HG03095 (cell line): ENCODE data around the gene SMAD7.
"Not testable (repeated sequence)": the region's sequence is repeated elsewhere in the genome, so short reads cannot be mapped to it uniquely, and the experiment has no call there.

ENCODE experiments used
- ATAC-seq: cut with Tn5 transposase; IDR thresholded peaks from one replicate; pipeline ENCODE4 v1.9.1; 2021; ENCODE audit warnings: moderate library complexity; ENCODE audit not compliant: unreplicated experiment

The SMAD7 gene

DNA sequence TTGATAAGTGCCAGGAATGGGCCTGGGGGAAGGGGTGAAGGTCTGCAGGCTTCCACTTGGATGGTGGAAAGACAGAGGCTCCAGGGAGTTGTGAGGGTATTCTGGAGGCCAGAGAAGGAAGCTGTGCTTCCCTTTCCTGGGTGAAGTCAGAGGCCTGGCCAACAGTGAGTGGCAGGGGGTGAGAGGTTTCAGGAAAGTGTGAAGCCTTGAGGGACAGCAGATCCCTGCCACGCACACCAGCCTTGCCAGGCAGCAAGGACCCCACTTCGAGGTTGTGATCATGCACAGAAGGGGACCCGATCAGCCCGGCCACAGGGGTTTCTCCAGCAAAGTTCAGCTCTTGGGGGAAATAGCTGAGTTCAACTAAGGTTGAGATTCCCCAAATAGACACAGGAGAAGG is 66.5 kb downstream of the SMAD7 start:
- no peak for ATAC-seq

- ATAC-seq: no peak
These were observed 68.4 kb downstream of the SMAD7 start for GRCh38 chr18:48882379-48882778.

- no peak for ATAC-seq
These were observed 69.8 kb downstream of the SMAD7 start for GRCh38 chr18:48880931-48881330.

GRCh38 chr18:48879008-48879431 is 71.7 kb downstream of the SMAD7 start:
- no peak for ATAC-seq

DNA sequence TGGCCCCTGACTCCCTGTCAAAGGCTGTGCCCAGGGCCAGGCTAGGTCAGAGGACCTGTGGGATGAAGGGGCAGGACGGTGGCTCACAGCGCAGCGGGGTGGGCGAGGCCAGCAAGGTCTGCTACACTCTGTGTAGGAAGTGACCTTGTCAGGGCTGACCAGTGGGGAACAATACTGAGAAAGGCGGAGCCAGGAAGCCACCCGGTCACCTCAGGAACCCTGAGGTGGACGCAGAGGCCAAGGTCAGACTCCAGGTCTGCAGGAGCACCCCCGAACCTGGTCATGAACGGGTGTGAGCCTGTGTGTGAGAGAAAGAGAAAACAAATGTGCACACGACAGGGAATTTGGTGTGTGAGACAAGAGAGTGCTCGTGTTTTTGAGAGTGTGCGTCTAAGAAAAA is 72.3 kb downstream of the SMAD7 start:
- ATAC-seq: no peak

DNA sequence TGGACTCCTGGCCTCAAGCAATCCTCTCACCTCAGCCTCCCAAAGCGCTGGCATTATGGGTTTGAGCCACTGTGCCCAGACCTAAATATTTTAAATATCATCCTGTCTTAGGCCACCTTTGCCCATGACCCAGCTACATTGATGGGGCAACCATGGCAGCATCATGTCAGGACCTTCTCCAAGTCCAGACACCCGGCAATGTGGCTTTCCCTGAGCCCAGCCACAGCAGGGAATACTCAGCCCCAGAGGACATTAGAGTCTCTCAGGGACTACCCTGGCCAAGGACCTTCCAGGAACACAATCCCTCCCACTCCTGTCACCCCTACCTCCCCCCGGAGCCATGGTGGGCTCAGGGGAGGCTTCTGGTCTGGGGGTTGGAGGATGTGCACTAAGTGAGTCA is 72.8 kb downstream of the SMAD7 start:
- no peak for ATAC-seq

- no peak for ATAC-seq
These were observed 74.2 kb downstream of the SMAD7 start for GRCh38 chr18:48876590-48876989.

DNA sequence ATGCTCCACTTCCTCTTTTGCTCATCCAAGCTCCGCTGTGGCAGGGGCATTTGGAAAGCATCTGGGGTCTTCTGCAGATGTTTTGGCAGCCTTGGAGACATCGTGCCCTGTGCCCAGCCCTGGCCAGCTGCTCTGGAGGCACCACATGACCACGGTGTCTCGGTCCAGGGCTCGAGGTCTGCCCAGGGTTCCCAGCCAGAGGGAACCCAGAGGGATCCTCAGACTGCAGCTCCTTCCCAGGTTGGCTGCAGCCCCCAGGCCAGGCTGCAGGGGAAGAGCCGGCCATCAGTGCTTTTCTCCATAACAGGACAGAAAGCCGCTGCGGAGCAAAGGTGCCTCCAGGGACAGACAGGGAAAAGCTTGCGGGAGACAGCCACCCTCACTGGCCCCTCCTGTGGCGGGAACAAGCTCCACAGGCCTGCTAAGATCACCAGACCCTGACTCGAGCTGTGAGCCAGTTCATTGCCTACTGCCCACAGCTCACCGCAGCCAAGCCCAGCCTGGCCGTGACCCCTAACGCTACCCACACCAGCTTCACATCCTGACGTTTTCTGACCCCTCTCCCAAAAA is 74.7 kb downstream of the SMAD7 start:
- ATAC-seq: no peak

GRCh38 chr18:48875314-48875941 is 75.3 kb downstream of the SMAD7 start:
- ATAC-seq: no peak

DNA sequence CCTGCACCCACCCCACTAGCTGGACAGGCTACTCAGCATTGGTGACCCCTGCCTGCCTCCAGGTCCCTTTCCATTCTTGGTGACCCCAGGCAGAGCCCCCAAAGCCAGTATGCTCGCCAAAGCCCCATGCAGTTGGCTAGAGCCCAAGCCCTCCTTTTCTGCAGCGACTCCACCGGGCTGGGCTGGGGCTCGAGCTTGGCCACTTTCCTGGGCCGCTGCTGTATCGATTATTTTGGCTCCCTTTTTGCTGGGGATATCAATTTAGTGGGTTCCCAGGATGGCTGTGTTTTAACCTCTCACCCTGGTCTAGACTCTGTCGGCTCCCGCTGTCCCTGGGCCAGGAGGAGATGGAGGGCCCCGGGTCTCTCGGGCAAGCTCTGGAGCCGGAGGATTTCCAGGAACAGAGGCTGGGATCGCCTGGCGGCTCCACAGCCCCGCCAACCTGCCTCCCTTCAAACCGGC is 76.0 kb downstream of the SMAD7 start:
- no peak for ATAC-seq

- no peak for ATAC-seq
These were observed 76.5 kb downstream of the SMAD7 start for GRCh38 chr18:48874233-48874632.

DNA sequence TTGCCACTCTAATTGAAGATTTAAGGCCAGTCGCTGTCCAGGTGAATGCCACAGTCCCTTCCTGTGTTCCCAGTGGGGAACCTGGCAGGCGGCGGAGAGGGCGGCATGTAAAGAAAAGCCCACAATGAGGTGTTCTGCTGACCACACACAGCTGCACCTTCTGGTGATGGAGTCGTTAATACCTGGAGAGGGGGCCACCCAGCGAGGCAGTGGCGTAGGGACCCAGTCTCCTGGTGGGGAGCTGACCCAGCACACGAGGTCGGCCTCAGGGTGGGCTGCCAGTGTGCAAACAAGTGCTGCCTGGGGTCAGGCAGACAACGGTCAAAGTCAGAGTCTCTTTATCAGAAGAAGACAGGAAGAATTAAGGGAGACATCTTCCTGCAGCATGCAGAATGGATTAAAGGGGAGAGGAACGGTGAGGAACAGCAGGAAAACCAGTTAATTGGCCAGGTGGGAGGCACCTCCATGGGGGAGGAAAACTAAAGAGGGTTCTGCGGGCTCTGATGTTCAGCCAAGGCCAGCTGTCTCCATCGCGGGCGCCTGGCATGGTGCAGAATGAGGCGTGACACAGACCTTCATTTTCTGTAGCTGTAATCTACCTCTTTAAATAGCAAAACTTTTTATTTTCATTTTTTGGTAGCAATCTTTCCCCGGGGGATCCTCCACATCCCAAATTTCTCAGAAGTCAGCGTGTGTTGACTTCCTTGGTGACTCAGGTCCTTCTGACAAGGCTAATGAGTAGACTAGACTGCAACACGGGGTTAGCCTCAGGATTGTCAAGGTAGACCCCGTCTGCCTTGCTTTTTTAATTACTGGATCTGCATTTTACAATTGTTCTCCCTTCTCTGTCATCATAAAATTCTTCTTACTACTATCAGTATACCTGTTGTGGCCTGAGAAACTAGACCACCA is 78.3 kb downstream of the SMAD7 start:
- ATAC-seq: no peak

DNA sequence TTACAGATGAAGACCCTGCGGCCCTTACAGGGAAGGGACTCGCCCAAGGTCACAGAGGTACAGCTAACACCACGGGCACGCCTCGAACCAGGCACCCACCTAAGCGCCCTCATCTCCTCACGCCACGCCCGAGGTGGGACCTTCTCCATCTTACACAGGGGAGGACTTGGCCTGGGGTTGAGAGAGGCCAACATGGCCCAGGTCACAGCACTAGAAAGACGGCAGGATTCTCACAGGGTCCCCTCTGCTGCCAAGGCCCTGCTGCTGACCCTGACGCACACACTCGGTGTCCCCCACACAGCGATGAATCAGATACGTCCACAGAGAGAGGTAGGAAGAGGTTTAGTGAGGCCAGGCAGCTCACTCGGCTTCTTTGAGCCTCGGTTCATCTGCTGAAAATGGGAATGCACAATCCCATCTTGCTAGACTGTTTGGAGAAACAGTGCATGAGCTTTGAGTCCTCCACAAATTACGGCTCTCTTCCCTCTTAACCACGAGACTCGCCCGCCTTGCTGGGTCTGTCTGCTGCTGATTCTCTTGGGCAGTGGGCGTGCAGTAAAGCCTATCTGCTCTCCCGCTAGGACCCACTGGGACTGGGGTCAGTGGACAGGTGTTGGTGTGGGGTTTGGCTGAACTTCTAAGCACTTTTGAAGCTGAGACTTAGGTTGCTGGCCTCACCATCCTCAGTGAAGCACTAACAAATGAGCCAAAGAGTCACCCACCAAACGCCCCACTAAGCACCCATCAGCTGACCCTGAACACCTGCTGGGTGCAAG is 79.2 kb downstream of the SMAD7 start:
- ATAC-seq: no peak

DNA sequence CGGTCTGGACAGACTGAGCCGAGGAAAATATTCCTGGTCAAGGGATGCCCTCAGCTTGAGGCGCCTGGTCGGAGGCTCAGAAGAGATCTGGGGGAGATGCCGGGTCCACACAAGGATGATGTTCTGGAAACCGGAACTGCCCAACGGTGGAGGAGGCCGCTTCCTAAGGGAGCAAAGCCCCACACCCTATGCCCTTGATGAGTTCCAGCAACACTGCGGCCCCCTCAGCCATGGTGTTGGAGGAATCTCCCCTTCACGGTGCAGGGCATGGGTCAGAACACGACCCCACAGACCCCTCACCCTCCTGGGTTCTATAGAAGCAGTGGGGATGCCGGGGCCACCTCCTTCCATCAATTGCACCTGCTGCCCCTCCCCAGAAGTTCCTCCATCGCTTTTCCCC is 79.8 kb downstream of the SMAD7 start:
- ATAC-seq: not testable (repeated sequence)
